ENCODE measurements around the gene MKNK1.

DNA sequence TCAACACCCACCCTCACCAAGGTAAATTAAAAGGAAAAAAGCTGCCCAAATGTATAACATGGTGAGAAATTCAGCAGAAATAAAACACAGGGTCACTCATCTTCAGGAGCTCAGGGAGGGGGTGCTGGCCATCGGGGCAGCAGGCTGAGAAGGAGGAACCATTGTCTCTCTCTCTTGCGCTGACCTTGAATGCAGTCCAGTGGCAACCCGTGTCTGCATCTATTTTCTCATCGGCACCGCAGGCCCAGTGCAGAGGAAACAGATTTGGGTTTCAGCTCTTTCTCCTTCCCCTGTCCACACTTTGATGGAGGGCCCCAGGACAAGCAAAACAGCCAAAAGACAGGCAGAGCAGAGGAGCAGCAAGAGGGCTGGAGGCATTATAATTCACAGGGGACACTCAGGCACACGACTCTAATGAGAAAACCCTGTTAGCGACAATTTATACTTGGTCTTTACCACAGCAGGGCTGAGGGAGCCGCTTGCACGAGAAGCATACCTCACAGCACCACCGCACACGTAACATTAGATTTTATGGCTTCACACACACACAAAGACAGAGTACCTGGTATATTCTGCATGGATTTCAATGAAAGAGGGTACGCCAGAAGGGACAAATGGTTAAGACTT lies 18.6 kb downstream of the MKNK1 start:
- no peak for TF ChIP-seq POLR2A (IDR thresholded peaks at IDR 0.05; ENCODE audit: low read length)
- no peak for TF ChIP-seq GATA1 (IDR thresholded peaks at IDR 0.05; ENCODE audit: low read depth, low read length)
